SH-SY5Y (cell line): ENCODE results near the gene ERG28.

Experiments used
- GATA2 ChIP-seq: IDR thresholded peaks from 2 replicates; pipeline ENCODE4 v1.6.1; 2011; ENCODE audit warnings: mild to moderate bottlenecking, low read depth, low read length
- GATA3 ChIP-seq: IDR thresholded peaks from 2 replicates; pipeline ENCODE4 v1.6.1; 2011; ENCODE audit warnings: low read depth, mild to moderate bottlenecking, low read length, moderate library complexity

ERG28 gene

DNA sequence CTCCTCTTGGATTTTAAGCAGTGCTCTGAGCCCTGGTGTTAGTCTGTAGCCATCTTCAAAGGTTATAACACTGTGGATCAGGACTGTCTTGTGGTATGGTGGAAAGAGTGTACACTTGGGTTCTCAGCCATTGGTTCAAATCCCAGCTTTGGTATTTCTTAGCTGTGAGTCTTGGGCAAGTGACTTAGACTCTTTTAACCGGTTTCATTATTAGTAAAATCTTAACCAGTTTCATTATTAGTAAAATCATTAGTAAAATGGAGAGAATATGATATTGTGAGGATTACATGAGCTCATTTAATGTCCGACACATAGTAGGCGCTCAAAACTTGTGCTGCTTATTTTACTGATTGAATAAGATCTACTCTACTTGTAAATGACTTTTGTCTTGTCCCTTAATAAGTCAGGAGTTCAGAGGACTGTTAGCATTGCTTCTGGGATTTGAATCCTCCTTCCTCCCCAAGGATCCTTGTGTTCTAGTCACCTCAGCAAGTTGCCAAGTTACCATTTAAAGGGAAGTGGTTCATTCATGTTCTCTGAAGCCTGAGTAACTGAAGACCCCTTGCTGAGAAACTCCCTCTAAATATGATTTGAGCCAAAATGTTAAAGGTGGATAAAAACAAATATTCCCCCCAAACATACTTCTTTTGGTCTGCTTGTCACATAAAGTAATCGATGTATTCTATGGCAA, 12.8 kb upstream of the ERG28 start:
- no peak for TF ChIP-seq GATA3
- no peak for TF ChIP-seq GATA2

DNA sequence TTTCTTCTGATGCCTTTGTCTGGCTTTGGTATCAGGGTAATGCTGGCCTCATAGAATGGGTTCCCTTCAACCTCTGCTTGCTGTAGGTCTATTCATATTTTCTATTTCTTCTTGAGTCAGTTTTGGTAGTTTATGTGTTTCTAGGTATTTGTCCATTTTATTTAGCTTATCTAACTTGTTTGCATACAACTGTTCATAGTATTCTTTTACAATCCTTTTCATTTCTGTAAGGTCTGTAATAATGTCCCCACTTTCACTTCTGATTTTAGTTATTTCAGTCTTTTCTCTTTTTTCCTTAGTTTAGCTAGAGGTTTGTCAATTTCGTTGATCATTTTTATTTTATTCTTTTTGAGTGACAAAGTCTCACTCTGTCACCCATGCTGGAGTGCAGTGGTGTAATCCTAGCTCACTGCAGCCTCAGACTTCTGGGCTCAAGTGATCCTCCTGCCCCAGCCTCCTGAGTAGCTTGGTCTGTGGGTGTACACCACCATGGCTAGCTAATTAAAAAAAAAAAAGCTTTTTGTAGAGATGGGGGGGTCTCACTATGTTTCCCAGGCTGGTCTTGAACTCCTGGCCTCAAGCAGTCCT, 12.0 kb upstream of the ERG28 start:
- no peak for TF ChIP-seq GATA2
- no peak for TF ChIP-seq GATA3

DNA sequence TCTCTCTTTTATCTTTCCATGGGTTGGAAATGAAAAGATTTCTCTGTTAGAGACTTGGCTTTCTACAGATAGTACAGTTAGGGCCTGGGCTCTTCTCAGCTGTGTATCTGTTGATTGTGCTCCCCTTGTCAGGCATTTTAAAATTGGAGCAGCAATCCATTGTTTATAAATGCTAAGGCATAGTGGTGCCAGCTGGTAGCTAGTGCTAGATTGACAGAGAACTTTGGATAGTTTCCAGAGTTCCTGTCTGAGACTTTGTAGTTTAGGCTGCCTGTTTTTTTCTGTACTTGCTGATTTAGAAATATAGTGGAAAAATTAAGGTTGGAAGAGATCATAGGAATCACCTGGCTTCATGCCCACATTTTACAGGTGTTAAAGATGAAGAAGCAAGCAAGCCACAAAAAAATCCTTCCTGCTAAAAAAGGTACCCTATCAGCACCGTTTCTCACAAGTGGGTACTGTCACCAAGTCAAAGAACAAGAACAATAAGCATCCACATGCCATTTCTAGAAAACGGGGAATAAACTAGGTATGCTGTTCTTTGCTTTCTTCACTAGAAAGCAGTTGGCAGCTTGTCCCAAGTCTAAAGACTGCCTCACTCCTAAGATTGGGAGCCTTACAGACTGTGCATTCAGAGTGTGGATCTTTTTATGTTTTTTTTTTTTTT, 6.6 kb upstream of the ERG28 start:
- no peak for TF ChIP-seq GATA3
- TF ChIP-seq GATA2, result no peak

DNA sequence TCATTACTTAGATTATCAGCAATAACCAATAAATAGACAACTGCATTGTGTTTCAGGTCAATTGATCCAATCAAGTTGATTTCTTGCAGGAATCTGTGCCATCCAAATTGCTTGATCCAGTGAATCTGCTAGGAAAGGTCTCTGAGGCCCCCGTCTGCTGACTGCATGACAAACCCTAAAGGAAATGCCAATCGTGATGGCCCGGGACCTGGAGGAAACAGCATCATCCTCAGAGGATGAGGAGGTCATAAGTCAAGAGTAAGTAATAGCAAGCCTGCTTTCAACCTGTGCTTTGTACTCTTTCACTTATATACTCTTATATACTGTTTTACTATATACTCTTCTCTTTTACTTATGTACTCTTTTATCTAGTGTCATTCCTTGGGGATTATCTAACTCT, 2.3 kb upstream of the ERG28 start:
- TF ChIP-seq GATA2 (no peak), GATA3 (no peak)

DNA sequence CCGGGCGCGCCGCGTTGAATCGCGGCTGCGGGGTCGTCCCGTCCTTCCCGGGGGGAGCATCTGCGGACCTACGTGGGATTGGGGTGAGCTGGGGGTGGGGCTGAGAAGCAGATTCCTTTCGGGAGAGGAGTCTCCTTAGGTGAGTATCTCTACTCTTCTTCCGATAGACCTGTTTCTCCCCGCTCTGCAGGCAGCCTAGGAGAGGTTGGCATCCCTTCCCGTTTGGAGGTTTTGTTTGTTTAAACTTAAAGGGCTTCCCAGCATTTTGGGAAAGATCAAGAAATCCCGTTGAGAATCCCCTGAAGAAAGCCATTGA, 781 bp upstream of the ERG28 start:
- no peak for TF ChIP-seq GATA3
- TF ChIP-seq GATA2, result no peak

DNA sequence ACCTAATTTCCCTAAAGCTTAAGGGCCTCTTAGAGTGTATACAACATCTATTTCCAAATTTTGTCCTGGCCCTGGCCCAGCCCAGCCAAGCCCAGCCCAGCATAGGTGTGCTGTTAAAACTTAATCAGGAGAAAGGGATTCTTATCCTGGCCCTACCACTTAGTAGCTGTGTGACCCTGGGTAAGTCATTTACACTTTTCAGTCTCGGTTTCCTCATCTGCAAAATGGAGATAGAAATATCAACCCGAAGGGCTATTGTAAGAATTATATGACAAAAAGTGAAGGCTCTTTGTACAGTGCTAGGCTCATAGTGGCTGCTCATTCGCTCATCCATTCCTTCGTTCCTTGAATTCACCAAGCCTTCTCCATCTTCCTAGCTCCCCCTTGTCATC, 442 bp downstream of the ERG28 start:
- TF ChIP-seq GATA2 (no peak), GATA3 (no peak)

DNA sequence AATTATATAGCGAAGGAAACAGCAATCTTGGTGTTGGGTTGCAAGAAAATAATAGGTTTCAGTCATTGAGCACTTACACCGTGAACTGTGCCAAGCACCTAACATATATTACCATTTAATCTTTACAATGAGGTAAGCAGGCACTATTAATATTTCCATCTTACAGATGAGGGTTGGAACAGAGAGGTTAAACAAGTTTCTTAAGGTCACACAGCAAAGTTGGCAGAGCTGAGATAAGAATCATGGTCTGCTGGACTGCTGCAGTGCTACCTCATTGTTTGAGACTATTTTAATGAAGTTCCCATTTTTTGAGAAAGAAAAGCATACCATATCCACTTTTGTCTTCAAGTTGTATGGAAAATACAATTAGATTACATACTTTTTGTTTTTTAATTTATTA, 1.7 kb downstream of the ERG28 start:
- no peak for TF ChIP-seq GATA2
- TF ChIP-seq GATA3, result no peak

DNA sequence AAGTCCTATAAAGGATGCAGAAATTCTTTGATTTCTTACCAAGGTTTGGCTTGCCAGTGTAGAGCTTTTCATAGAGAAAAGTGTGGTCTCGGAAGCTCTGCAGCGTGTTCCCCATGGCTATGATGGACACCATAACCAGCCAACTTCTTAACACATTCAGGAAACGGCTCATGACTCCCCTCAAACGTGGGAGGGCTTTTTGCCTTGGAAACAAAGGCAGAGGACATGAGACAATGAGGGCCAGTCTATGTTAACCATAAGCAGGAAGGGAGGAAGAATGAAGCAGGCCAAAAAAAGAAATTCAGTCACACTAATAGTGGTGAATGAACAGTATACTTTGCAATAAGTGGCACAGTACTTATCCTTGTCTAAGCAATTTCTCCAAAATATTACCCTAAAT, 3.3 kb downstream of the ERG28 start:
- no peak for TF ChIP-seq GATA2
- no peak for TF ChIP-seq GATA3

DNA sequence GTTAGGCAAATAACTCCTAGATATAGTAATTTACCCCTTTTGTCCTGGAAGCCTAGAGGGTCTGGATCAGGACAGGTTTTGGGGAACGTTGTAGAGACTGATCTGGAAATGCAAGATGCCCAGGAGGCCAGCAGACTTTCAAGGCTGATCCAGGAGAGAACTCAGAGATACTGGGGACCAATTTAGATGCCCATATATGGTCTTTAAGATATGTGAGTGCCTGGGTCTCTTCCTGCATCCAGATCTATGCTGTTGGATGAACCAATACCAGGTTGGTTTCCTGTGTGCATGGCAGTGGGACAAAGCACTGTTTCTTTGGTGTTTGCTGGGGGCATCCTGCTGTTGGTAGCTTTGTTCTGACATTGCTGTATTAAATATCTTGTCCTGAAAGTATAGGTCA, 5.4 kb downstream of the ERG28 start:
- TF ChIP-seq GATA3 (no peak), GATA2 (no peak)

DNA sequence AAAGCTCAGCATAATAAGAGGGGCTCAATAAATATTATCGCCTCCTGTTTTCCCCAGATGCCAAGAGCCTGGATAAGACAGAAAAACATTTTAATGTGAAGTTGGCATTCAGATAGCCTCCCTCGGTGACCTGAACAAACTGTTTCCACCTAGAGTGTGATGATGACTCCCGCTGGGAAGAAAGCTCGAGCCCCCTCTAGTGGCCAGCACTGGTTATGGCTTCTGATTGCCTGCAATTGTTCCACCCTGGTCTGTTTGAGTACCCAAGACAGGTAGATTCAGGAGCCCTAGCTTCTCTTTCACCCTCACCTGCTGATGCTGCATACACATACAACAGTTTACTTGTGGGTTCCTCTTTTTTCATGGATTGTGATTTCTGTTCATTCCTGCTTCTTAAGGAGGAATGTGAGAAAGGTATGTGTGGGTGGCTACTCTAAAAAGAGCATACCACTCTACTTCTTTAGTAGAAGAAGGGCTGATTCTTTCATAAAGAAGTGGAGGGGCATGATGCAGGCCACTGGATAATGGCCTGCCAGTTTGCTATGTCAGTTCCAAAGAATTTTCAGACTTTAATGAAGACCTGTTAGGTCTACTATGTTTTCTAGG, 6.4 kb downstream of the ERG28 start:
- TF ChIP-seq GATA2 (no peak), GATA3 (no peak)

DNA sequence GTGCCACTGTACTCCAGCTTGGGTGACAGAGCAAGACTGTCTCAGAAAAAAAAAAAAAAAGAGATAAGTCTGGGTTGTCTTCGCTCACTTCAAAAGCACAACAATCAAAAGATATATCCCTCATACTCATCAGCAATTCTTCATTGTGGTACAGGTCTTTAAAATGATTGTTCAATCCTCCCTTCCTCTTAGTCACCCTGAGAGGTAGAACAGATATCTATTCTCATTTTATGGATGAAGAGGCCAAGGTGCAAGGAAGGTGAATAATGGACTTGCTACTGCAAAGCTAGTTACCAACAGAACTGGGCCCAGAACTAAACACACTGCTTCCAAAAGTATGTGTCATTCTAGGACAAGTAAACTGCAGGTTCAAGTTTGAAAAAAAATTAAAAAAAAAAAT, 7.1 kb downstream of the ERG28 start:
- TF ChIP-seq GATA2 (no peak), GATA3 (no peak)

DNA sequence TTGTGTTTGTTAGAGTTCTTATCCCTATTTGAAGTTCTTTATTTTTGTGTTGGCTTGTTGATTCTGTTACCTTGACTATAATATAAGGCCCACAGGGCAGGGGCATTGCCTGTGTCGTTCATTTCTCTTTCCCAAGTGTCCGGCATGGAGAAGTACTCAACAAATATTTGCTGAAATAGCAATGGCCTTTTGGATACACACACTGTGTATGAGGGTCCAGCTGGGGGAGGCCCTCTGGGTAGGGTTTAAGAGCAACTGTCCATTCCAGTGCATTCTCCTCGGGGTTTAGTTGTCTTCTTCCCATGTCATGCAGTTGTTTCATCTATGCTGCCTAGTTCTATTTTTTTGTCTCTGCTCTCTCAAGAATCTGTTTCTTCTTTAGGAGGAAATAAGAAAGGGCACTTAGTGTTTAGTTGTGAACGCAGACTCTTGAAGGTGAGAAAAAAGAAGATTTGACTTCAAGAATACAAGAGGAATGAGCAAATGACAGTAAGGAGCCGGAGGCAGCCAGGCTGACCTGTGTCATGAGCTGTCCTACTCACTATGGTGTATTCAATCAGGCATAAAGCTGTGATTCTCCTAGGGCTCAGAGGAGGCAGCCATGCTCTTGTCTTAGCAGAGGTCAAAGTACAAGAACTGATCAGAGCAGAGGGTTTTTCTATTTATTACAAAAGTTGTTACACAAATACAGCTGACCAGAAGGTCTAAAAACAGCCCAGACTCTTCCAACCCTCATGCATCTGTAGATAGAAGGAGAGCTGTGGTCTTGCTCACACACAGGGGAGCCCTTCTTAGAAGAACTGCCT, 10.2 kb downstream of the ERG28 start:
- no peak for TF ChIP-seq GATA3
- no peak for TF ChIP-seq GATA2

DNA sequence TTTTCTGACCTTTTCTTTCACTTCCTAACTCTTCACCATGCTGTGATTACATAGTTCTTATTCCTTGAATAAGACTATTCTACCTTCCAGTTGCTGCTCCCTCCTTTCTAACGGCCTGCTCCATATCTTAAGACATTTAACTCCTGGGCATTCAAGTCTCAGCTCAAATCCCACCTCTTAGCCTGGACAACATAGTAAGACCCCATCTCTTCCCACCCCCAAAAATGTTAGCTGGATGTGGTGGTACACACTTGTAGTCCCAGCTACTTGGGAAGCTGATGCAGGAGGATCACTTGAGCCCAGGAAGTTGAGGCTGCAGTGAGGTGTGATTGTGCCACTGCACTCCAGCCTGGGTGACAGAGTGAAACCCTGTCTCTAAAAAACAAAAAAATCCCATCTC, 10.9 kb downstream of the ERG28 start:
- TF ChIP-seq GATA2, result no peak
- TF ChIP-seq GATA3, result no peak

DNA sequence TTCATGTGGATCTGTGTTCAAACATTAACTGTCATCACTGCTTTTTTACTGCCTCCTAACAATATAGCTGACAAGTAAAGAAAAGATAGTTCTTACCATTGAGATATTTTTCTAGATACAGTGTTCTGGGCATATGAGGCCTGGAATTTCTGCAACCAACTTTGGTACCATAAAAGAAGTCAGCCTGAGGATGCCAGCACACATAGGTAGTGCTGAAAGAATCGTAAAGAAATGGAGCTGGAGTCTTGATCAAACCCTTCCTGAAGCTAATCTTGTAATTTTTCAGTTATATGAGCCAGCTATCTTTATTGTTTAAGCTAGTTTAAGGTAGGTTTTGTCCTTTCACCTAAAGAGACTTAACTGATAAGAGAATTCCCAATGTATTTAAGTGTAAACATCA, 11.3 kb downstream of the ERG28 start:
- TF ChIP-seq GATA3, result no peak
- TF ChIP-seq GATA2, result no peak
